Liver (tissue), 3 donors: ENCODE measurements around the gene TRPM8.
"Not testable (repeated sequence)": the region's sequence is repeated elsewhere in the genome, so short reads cannot be mapped to it uniquely, and the experiment has no call there.

Experiments
- HNF4G ChIP-seq: IDR thresholded peaks from 2 replicates; pipeline ENCODE4 v1.6.1; 2016; ENCODE audit warnings: antibody characterized with exemption
- RAD21 ChIP-seq, 2 donors: IDR thresholded peaks; 2 replicates each; pipeline ENCODE4 v1.6.1; 2016; ENCODE audit warnings: antibody characterized with exemption in 2 of 2, mild to moderate bottlenecking in 2 of 2
- REST ChIP-seq: IDR thresholded peaks from 2 replicates; pipeline ENCODE4 v1.6.1; 2016; ENCODE audit warnings: antibody characterized with exemption, mild to moderate bottlenecking
- SP1 ChIP-seq: IDR thresholded peaks from 2 replicates; pipeline ENCODE4 v1.6.1; 2018; ENCODE audit warnings: antibody characterized with exemption, mild to moderate bottlenecking
- TAF1 ChIP-seq: conservative IDR thresholded peaks from 2 replicates; pipeline ENCODE4 v1.6.1; 2016; ENCODE audit warnings: antibody characterized with exemption, mild to moderate bottlenecking
- YY1 ChIP-seq: IDR thresholded peaks from 2 replicates; pipeline ENCODE4 v1.6.1; 2016; ENCODE audit warnings: antibody characterized with exemption, mild to moderate bottlenecking
- TF ChIP-seq, protein P1 (sequence below): fragments of 150-350 bp; IDR thresholded peaks from 2 replicates; pipeline ENCODE4 v1.5.1; 2017; ENCODE audit warnings: improper control_type of control experiment, low read depth, low read length; ENCODE audit not compliant: missing input control
- donor health status: healthy.
- donor health status: healthy.

- not testable (repeated sequence) for TF ChIP-seq HNF4G; YY1; REST; RAD21 (IDR thresholded peaks at IDR 0.05); TAF1; SP1
- TF ChIP-seq, protein P1, sequence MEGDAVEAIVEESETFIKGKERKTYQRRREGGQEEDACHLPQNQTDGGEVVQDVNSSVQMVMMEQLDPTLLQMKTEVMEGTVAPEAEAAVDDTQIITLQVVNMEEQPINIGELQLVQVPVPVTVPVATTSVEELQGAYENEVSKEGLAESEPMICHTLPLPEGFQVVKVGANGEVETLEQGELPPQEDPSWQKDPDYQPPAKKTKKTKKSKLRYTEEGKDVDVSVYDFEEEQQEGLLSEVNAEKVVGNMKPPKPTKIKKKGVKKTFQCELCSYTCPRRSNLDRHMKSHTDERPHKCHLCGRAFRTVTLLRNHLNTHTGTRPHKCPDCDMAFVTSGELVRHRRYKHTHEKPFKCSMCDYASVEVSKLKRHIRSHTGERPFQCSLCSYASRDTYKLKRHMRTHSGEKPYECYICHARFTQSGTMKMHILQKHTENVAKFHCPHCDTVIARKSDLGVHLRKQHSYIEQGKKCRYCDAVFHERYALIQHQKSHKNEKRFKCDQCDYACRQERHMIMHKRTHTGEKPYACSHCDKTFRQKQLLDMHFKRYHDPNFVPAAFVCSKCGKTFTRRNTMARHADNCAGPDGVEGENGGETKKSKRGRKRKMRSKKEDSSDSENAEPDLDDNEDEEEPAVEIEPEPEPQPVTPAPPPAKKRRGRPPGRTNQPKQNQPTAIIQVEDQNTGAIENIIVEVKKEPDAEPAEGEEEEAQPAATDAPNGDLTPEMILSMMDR = not testable (repeated sequence)
Measured at GRCh38 chr2:233965646-233966045, 48.5 kb downstream of the TRPM8 start.
